HAP-1 (cell line): Measurements from ENCODE around the gene ULBP2.
"Not testable (repeated sequence)": the region's sequence is repeated elsewhere in the genome, so short reads cannot be mapped to it uniquely, and the experiment has no call there.

Source experiments
- DNase-seq, 2 experiments: peaks; one replicate each; pipeline ENCODE4 v3.0.0-alpha.2; 2016 to 2020; ENCODE audit warnings: low spot score in 2 of 2
- H3K27me3 ChIP-seq: fragments of 250-450 bp; sonication (Bioruptor Pico); 2 replicates; pipeline ENCODE4 v1.5.1; 2020; ENCODE audit warnings: low read depth, mild to moderate bottlenecking, moderate library complexity
- H3K36me3 ChIP-seq: fragments of 250-450 bp; sonication (Bioruptor Pico); replicated peaks from 2 replicates; pipeline ENCODE4 v1.5.1; 2020; ENCODE audit warnings: mild to moderate bottlenecking
- H3K4me1 ChIP-seq: fragments of 250-450 bp; sonication (Bioruptor Pico); 2 replicates; pipeline ENCODE4 v1.5.1; 2020; ENCODE audit warnings: mild to moderate bottlenecking
- H3K4me3 ChIP-seq: fragments of 250-450 bp; sonication (Bioruptor Pico); 2 replicates; pipeline ENCODE4 v1.5.1; 2020; ENCODE audit warnings: mild to moderate bottlenecking, moderate library complexity
- H3K9me3 ChIP-seq: fragments of 250-450 bp; sonication (Bioruptor Pico); 2 replicates; pipeline ENCODE4 v1.5.1; 2020; ENCODE audit warnings: mild to moderate bottlenecking, moderate library complexity
- in situ Hi-C: fragments of 300-500 bp; cut with MboI; formaldehyde crosslinking; loops from 3 replicates; pipeline ENCODE4 v1.14.3; 2020; ENCODE audit warnings: low sequenced_read_pairs, inconsistent platforms, mixed read lengths

Gene ULBP2

DNA sequence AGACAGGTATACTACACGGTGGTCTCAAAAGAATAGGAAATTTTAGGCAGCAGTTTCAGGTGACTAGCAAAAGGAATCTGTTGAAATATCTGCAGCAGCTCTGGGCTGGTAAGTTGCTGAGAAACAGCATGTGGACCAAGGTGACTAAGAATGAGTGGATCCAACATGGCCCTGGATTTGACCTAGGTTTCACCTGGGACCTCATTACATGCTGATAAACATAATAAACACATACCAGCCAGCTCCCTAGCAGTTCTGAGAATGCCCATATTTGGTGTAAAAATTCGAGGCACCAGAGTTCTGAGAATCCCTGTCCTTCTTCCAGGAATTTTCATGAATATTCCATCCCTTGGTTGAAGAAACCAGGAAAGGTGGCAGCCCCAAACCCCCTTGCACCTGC, 11.6 kb downstream of the ULBP2 start:
- DNase-seq, H3K27me3 ChIP-seq, H3K4me1 ChIP-seq, in situ Hi-C loops, H3K36me3 ChIP-seq, H3K9me3 ChIP-seq, H3K4me3 ChIP-seq: not testable (repeated sequence)

DNA sequence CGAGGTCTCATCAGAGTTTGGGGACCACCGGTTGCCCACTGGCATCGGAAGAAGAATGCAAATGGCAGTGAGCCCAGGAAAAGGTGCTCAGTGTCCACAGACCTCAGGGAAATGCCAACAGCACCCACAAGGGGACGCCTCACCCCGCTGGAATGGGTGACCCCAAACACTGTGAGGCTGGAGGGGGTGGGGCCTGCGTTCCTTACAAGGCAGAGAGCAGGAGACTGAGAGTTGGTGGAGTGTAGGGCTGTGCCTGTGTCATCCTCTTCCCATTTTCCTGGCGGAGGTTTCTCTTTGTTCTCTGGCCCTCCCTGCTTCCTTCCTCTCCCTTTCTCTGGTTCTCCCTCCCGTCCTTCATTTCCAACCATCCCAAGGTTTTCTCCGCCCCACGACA, 12.1 kb downstream of the ULBP2 start:
- H3K4me1 ChIP-seq, H3K27me3 ChIP-seq, H3K9me3 ChIP-seq, H3K4me3 ChIP-seq, DNase-seq, in situ Hi-C loops, H3K36me3 ChIP-seq: not testable (repeated sequence)

DNA sequence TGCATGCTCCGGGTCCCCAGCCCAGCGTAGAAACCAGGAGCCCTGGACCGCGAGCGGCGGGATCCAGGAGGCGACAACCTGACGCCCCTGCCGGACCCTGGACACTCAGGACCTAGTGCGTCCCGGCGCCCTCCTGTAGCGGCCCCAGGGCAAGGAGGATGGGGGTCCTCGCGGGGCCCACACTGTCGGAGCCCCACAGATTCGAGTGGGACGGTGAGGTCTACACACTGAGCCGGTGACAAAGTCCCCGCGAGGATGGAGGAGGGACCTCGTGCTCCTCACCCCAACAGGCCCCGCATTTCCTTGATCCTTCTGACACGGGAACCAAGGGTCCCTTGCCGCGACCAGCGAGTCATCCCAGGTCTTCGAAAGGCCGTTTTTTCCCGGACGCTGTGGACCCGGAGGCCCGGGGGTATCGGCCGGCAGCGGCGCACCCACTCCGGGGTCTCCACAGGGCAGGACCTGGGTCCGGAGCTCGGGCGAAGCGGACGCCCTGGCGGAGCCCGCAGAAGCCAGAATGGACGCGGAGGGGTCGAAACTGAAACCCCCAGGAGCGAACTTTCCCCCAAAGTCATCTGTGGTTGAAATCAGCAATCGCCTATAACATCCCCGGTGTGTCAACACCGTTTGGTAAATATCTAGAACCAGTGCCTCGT, 12.6 kb downstream of the ULBP2 start:
- DNase-seq, H3K4me3 ChIP-seq, H3K36me3 ChIP-seq, H3K9me3 ChIP-seq, H3K4me1 ChIP-seq, in situ Hi-C loops, H3K27me3 ChIP-seq: not testable (repeated sequence)

DNA sequence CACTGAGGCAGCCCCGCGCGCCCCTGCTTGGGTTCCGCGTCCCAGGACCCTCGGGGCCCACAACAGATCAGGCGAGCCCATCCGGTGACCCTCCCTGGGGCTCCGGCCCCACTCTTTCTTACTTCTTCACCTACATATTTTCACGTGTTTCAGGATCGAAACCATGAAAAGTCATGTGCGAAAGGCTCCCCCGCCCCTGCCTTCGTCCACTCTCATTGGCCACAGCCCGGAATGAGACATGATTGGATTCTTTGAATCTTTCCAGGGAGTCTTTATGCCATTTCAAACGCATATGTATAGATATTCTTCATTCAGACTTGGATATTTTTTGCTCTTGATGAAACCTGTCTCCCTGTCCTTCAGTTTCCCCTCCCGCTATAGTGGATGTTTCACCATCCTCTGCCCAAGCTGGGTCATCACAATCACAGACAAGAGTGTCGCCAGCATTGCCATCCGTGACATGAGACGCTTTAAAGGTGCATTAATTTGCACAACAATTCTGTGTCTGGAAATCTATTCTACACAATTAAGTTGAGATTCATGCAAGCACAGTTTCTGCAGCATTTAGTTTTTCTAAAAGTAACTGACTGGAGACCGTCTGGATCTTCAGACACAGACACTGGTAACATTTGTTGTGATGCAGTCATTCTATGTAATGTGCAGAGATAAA, 13.3 kb downstream of the ULBP2 start:
- H3K27me3 ChIP-seq, in situ Hi-C loops, H3K9me3 ChIP-seq: not testable (repeated sequence)

DNA sequence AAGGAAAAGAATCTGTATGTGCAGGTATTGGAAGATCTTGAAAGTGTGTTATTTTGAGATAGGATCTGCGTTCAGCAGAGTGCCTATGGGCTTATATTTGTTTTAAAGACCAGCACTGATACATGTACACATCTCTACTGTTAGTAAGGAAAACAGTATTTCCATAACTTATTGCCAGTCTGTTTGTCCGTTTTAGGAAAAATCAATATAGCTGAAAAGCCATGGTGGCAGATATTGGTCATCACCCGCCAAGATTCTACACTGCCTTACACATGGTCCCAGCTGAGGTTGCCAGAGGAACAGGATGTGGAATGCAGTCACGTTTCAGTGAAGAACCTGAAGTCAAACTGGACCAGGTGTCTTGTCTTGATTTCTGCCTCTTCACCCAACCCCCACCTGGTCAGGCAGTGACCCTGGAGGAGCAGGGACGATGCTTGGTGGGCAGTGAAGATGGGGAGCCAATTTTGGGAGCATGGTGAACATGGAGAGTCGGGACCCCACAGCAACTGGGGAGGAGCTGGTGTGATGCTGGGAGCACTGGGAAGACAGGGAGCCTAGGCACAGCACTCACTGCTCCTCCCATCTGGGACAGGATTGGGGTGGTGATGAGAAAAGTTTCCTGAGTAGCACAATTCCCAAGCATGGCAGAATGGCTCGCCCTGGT, 14.0 kb downstream of the ULBP2 start:
- H3K4me1 ChIP-seq, in situ Hi-C loops, H3K9me3 ChIP-seq, DNase-seq, H3K36me3 ChIP-seq, H3K4me3 ChIP-seq, H3K27me3 ChIP-seq: not testable (repeated sequence)

More for the DNA sequence above, 13.3 kb downstream of the ULBP2 start:
- H3K36me3 ChIP-seq, H3K4me3 ChIP-seq, DNase-seq, H3K4me1 ChIP-seq: not testable (repeated sequence)

DNA sequence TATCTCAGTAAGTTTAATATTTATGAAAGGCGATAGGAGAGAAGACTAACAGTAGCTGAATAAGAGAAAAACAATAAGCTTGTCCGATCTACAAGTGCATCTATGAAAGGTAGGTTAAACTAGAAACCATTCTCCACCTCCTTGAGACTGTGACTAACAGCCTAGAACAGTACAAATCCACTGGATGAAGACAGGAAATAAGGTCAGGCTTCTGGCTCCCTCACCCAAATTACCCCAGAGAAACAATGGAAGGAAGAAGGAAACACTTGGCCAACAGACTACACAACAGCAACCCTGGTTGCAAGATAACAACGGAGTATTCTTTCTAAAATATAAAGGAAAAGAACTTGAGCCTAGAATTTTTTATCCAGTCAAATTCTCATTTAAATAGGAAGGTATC, 16.3 kb downstream of the ULBP2 start:
- in situ Hi-C loops, H3K4me1 ChIP-seq, H3K4me3 ChIP-seq, H3K27me3 ChIP-seq, H3K36me3 ChIP-seq, DNase-seq, H3K9me3 ChIP-seq: not testable (repeated sequence)

DNA sequence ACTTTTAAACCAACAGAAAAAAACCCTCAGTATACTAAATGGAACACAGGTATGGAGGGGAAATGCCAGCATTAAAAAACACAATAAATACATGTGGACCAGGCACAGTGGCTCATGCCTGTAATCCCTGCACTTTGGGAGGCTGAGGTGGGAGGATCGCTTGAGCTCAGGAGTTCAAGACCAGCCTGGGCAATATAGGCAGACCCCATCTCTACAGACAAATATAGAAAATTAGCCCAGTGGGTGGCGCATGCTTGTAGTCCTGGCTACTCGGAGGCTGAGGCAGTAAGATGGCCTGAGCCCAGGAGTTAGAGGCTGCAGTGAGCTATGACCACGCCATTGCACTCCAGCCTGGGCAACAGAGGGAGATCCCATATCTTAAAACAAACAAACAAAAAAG, 18.0 kb downstream of the ULBP2 start:
- in situ Hi-C loops, DNase-seq, H3K4me3 ChIP-seq, H3K9me3 ChIP-seq, H3K4me1 ChIP-seq, H3K36me3 ChIP-seq, H3K27me3 ChIP-seq: not testable (repeated sequence)

DNA sequence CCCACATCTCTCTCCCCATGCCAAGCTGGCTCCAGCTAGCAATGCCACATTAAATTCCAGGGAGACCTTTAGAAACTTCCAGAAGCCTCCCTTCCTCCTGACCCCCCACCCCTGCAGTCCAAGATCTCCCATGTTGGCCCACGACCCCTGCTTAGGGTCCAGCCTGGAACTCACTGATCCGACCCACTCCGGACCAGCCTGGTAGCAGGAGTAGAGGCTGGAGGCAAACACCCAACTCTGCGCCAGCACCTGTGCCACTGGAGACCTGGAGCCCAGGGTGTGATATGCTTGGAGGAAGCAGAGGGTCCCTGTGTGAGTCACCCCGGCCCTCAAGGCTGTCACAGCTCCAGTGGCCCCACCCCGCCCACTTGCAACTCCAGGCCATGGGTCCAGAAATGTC, 18.7 kb downstream of the ULBP2 start:
- Histone ChIP-seq H3K4me3 (no peak overlapping the region), H3K27me3 (peaks cover 8% of the 10 kb centered on the region; the same call in 1 of the 2 replicates), H3K9me3 (no peaks in the 10 kb centered on the region), H3K36me3 (no peaks in the 10 kb centered on the region), H3K4me1 (peaks cover 8% of the 10 kb centered on the region)
- in situ Hi-C loops: no loop called here
- DNase-seq: no peak

DNA sequence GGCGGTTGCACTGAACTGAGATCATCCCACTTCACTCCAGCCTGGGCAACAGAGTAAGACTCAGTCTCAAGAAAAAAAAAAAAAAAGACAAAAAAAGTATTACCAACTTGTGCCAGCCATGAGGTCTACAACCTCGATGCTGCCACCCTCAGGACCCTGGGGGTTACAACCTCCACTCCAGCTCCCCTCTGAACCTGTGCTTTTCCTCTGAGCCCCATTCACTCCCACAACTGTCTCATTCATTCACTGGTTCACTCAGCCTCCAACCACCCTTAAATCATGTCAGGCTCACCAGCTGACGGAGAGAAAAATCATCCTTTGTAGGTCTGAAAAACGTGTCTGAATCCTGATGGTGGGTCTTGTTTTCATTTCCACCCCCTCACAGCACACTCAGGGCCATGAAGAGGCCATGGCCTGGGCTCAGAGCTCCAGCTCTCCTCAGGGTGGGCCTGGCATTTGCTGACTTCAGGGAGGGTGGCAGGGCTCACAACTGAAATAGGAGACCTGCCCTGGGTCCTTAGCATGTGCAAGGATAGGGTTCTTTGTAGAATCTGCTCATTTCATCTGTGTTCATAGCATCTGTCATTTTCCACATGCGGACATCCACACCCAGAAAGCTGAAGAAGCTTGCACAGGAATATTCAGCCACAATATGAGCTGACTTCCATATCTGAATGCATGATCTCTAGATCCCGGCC, 20.1 kb downstream of the ULBP2 start:
- Histone ChIP-seq H3K4me3 (no peak overlapping the region), H3K4me1 (peaks cover 9% of the 10 kb centered on the region), H3K9me3 (no peaks in the 10 kb centered on the region), H3K36me3 (no peaks in the 10 kb centered on the region), H3K27me3 (peaks cover 8% of the 10 kb centered on the region; the same call in 1 of the 2 replicates)
- peak in 1 of 2 experiments; percentile 50 for DNase-seq
- in situ Hi-C loops: no loop called here

DNA sequence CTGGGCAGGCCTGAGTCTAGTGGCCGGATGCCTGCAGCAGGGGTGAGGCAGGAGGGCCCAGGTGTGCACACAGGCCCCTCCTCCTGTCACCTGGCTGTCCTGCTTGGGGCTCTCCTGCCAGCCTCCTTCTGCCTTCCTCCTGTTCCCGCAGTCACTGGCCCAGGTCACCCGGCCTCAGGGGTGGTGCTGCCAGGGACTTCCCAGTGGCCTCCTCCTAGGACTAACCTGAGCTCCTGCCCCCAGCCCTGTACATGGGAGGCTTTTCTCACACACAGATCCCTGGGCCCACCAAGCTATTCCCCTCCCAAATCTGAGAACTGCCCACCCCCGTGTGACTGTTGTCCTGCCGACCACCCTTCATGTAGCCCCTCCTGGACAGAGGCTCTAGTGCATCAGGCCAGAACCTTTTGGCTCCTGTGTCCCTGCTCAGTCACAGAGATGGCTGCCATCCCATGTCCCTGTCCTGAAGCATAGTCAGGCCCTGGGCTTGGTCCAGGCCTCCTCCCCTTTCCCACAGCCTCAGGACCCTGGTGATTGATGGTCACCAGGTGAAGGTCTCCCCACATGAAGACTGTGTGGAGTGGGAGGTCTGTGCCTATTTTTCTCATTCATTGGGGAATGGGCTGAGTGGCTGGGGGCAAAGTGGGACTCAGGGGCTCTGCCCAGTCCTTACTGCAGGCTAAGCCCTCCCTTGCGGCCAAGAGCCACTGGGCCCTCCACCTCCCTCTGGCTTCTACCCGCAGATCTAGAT, 20.8 kb downstream of the ULBP2 start:
- H3K27me3 ChIP-seq: peaks cover 4% of the 10 kb centered on the region; the same call in 1 of the 2 replicates

DNA sequence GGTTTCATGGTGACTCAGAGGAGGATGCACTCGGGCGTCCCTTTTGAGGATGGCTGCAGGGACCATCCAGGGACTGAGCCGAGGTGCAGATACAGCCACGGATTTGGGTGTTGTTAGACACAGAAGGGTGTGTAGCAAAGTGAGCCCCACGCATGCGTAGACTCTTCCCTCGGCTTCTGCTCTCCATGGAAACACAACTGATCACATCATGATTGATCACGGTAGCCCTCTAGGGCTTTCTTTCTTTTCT, 21.3 kb downstream of the ULBP2 start:
- H3K4me1 ChIP-seq: peaks cover 9% of the 10 kb centered on the region
- H3K4me3 ChIP-seq: peak overlapping the region; percentile 68; the same call in 1 of the 2 replicates
- no peaks in the 10 kb centered on the region for H3K9me3 ChIP-seq
- no peak for DNase-seq
- in situ Hi-C loops: no loop called here
- no peaks in the 10 kb centered on the region for H3K27me3 ChIP-seq
- H3K36me3 ChIP-seq: peaks cover 3% of the 10 kb centered on the region; the same call in 1 of the 2 replicates

More for the DNA sequence above, 20.8 kb downstream of the ULBP2 start:
- no peak overlapping the region; the same call in 1 of the 2 replicates for H3K4me3 ChIP-seq
- in situ Hi-C loops: no loop called here
- no peaks in the 10 kb centered on the region; the same call in 1 of the 2 replicates for H3K36me3 ChIP-seq
- DNase-seq: no peak
- no peaks in the 10 kb centered on the region for H3K9me3 ChIP-seq
- H3K4me1 ChIP-seq: peaks cover 9% of the 10 kb centered on the region

DNA sequence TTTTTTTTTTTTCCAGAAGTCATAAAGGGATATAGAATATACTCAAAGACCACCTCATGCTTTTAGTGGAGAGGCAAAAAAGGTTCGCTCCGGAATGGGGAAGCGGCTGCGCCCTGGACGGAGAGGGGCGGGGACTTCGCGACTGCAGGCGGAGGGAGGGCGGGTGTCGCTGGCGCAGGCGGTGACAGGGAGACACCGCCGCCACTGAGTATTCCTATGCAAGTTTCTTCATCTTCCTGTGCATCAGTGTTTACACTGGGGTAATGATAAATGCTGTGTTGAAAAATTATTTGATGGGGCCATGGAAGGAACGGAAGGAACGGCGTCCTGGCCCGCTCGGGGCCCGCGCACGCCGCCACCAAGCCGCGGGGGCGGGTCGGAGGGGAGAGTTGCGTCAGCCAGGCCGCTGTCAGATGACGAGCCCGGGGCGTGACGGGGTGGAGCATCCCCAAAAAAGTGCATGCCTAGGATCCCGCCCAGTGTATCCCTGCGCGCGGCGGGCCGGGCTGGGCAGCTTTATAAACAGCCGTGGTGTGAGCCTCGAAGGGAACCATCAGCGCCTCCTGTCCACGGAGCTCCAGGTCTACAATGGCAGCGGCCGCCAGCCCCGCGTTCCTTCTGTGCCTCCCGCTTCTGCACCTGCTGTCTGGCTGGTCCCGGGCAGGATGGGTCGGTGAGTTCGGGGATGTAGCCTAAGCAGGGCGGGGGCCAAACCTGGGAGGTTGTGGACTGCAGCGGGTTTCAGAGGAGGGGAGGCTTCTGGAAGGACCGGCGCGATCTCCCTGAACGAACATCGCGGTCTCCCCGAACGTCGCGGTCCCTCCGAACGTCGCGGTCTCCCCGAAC, 21.9 kb downstream of the ULBP2 start, which contains the start of gene ULBP1:
ULBP1 (plus strand) TSS at position 482 of the 846 bp plus-strand sequence; CDS start at position 589, 107 bp downstream.
- no peaks in the 10 kb centered on the region for H3K9me3 ChIP-seq
- in situ Hi-C loops: no loop called here
- H3K4me1 ChIP-seq: peaks cover 9% of the 10 kb centered on the region
- no peaks in the 10 kb centered on the region for H3K27me3 ChIP-seq
- peak; percentile 92 to 98 for DNase-seq
- peak within 1 kb of the TSS; percentile 68 for H3K4me3 ChIP-seq
- peaks cover 6% of the 10 kb centered on the region; the same call in 1 of the 2 replicates for H3K36me3 ChIP-seq
